Measurements from ENCODE around the gene ZNF429.
"Not testable (repeated sequence)": the region's sequence is repeated elsewhere in the genome, so short reads cannot be mapped to it uniquely, and the experiment has no call there.

ZNF429 gene

DNA sequence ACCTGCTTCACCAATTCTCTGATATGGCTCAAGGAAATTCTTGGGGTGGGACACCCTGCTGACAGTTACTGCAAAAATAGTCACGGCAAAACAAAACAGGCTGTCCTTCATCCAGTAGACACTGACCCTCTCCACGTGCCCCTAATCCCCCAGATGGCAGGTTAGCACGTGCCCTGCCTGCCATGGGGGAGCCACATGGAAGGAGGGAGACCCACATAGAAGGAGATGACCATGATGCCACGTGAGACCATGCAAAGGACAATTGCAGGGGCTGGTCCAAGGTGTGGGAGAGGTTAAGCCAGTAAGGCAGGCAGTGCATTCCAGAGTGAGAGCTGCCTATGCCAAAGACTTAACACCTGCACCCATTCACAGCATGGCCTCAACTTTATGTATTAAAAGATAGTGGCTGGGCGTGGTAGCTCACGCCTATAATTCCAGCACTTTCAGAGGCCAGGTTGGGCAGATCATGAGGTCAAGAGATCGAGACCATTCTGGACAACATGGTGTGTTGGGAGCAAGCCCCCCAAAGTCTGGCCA is 82.7 kb downstream of the ZNF429 start:
- no peaks in the 10 kb centered on the region for H3K79me2 ChIP-seq (ENCODE audit: control insufficient read depth, insufficient read depth, low read length, unreplicated experiment)
- H3K27me3 ChIP-seq (ENCODE audit: insufficient read depth, low read length), result no peaks in the 10 kb centered on the region; the same call in 1 of the 2 replicates
- no peak overlapping the region for H3K27ac ChIP-seq (ENCODE audit: low read depth, low read length)
- H2AFZ ChIP-seq (ENCODE audit: low read length, unreplicated experiment), result no peak overlapping the region
- H3K36me3 ChIP-seq (ENCODE audit: insufficient read depth, low read length), result no peaks in the 10 kb centered on the region
- no peak overlapping the region for H3K4me3 ChIP-seq (ENCODE audit: low read depth, low read length)
- H3K4me1 ChIP-seq (ENCODE audit: control insufficient read depth, insufficient read depth, low read length, unreplicated experiment), result no peaks in the 10 kb centered on the region

DNA sequence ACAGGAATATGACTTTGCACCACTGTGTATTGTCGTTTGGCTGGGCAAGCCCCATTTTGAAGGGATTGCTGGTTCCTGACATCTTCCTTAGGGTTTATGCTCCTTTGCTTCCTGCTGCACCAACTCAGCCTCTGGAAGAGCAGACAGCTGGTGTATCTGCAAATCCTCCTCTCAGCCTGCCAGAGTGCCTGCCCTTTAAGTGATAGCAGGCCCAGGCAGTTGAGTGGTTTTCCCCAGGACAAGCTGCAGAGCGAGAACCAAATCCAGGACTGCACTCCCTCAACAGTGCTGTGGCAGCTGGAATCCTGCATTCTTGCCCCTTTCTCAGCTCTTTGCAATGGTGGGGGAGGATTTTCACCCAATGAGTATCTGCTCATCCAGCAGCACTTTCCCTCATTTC is 85.5 kb downstream of the ZNF429 start:
- Histone ChIP-seq H3K4me3 (ENCODE audit: low read depth, low read length) (no peak overlapping the region), H3K27me3 (ENCODE audit: insufficient read depth, low read length) (no peaks in the 10 kb centered on the region; the same call in 1 of the 2 replicates), H3K27ac (ENCODE audit: low read depth, low read length) (no peak overlapping the region), H3K4me1 (ENCODE audit: control insufficient read depth, insufficient read depth, low read length, unreplicated experiment) (no peaks in the 10 kb centered on the region), H3K79me2 (ENCODE audit: control insufficient read depth, insufficient read depth, low read length, unreplicated experiment) (no peaks in the 10 kb centered on the region), H3K36me3 (ENCODE audit: insufficient read depth, low read length) (no peaks in the 10 kb centered on the region), H2AFZ (ENCODE audit: low read length, unreplicated experiment) (no peak overlapping the region)

- H3K36me3 ChIP-seq (ENCODE audit: insufficient read depth, low read length), result no peaks in the 10 kb centered on the region
- no peaks in the 10 kb centered on the region for H3K4me1 ChIP-seq (ENCODE audit: control insufficient read depth, insufficient read depth, low read length, unreplicated experiment)
- no peak overlapping the region for H2AFZ ChIP-seq (ENCODE audit: low read length, unreplicated experiment)
- H3K27ac ChIP-seq (ENCODE audit: low read depth, low read length), result no peak overlapping the region
- no peak overlapping the region for H3K4me3 ChIP-seq (ENCODE audit: low read depth, low read length)
- no peaks in the 10 kb centered on the region for H3K79me2 ChIP-seq (ENCODE audit: control insufficient read depth, insufficient read depth, low read length, unreplicated experiment)
- no peaks in the 10 kb centered on the region for H3K27me3 ChIP-seq (ENCODE audit: insufficient read depth, low read length)
These were observed 87.6 kb downstream of the ZNF429 start for GRCh38 chr19:21593008-21593481.

GRCh38 chr19:21593502-21593901 is 88.1 kb downstream of the ZNF429 start:
- H3K36me3 ChIP-seq (ENCODE audit: insufficient read depth, low read length), result no peaks in the 10 kb centered on the region
- H3K79me2 ChIP-seq (ENCODE audit: control insufficient read depth, insufficient read depth, low read length, unreplicated experiment), result no peaks in the 10 kb centered on the region
- no peak overlapping the region for H2AFZ ChIP-seq (ENCODE audit: low read length, unreplicated experiment)
- no peak overlapping the region for H3K4me3 ChIP-seq (ENCODE audit: low read depth, low read length)
- H3K4me1 ChIP-seq (ENCODE audit: control insufficient read depth, insufficient read depth, low read length, unreplicated experiment), result no peaks in the 10 kb centered on the region
- H3K27ac ChIP-seq (ENCODE audit: low read depth, low read length), result no peak overlapping the region
- no peaks in the 10 kb centered on the region for H3K27me3 ChIP-seq (ENCODE audit: insufficient read depth, low read length)

DNA sequence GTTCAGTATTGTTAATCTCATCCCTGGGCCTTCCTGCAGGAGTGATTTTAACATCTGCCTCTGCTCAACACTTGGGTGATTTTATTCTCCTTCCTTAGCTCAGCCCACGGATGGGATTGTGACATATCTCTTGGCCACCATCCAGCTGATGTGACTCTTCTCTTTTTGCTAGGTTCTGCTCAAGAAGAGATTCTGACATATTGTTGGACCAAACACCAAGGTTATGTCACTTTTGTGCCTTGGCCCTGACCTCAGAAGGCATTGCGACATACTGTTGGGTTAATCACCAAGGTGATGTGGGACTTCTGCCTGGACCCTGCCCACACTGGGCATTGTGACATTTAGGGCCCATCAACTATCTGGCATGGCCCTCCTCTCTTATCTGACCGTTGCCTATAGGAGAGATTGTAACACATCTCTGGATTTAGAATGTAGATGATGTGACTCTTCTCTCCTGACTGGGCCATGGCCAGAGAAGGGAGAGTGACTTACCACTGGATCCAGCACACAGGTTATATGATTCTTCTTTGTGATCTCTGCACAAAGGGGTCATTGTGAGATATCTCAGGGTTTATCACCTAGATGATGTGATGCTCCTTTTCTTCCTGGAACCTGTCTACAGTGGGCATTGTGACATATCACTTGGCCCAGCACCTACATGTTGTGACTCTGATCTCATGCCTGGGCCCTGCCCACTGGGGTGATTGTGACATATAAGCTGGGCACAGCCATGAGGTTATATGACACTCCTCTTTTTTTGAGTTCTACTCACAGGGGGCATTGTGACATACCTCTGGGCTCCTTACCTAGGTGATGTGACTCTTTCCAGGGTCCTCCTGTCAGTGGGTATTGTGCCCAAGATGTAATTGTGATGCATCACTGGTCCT is 88.8 kb downstream of the ZNF429 start:
- no peak overlapping the region for H3K27ac ChIP-seq (ENCODE audit: low read depth, low read length)
- H3K79me2 ChIP-seq (ENCODE audit: control insufficient read depth, insufficient read depth, low read length, unreplicated experiment), result no peaks in the 10 kb centered on the region
- no peak overlapping the region for H2AFZ ChIP-seq (ENCODE audit: low read length, unreplicated experiment)

GRCh38 chr19:21595185-21595584 is 89.8 kb downstream of the ZNF429 start:
- no peaks in the 10 kb centered on the region for H3K36me3 ChIP-seq (ENCODE audit: insufficient read depth, low read length)
- H3K4me1 ChIP-seq (ENCODE audit: control insufficient read depth, insufficient read depth, low read length, unreplicated experiment), result no peaks in the 10 kb centered on the region
- no peaks in the 10 kb centered on the region for H3K27me3 ChIP-seq (ENCODE audit: insufficient read depth, low read length)
- no peak overlapping the region for H3K4me3 ChIP-seq (ENCODE audit: low read depth, low read length)
- no peaks in the 10 kb centered on the region for H3K79me2 ChIP-seq (ENCODE audit: control insufficient read depth, insufficient read depth, low read length, unreplicated experiment)
- no peak overlapping the region for H2AFZ ChIP-seq (ENCODE audit: low read length, unreplicated experiment)
- no peak overlapping the region for H3K27ac ChIP-seq (ENCODE audit: low read depth, low read length)

More for the DNA sequence above, 88.8 kb downstream of the ZNF429 start:
- no peaks in the 10 kb centered on the region for H3K4me1 ChIP-seq (ENCODE audit: control insufficient read depth, insufficient read depth, low read length, unreplicated experiment)
- no peaks in the 10 kb centered on the region for H3K36me3 ChIP-seq (ENCODE audit: insufficient read depth, low read length)
- no peaks in the 10 kb centered on the region for H3K27me3 ChIP-seq (ENCODE audit: insufficient read depth, low read length)
- no peak overlapping the region for H3K4me3 ChIP-seq (ENCODE audit: low read depth, low read length)

DNA sequence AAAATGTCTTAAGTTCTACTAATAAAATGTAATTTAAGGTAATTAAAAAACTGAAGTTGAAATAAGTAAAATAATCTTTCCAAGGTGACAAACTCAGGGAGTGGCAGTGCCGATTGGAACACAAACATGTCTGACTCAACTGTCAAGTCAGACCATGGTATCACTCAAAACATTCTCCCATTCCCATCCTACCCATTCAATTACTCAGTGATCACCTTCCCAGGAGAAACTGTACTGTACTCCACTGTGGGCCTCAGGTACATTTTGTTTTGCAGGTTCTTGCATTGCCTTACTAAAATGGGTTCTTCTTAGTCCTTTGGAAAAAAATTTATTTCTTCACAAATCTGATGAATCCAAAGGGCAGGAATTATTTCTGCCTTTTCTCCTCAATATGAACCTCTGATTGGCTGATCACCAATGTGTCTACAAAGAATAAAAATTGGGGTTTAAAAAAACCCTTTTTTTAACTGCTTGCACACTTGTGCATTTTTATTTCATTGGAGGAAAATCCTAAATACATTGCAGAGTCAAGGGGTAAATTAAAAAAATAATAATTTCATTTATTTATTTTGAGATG is 96.8 kb downstream of the ZNF429 start:
- Histone ChIP-seq H3K4me1 (ENCODE audit: control insufficient read depth, insufficient read depth, low read length, unreplicated experiment) (no peaks in the 10 kb centered on the region), H3K36me3 (ENCODE audit: insufficient read depth, low read length) (no peaks in the 10 kb centered on the region), H3K4me3 (ENCODE audit: low read depth, low read length) (no peak overlapping the region), H3K79me2 (ENCODE audit: control insufficient read depth, insufficient read depth, low read length, unreplicated experiment) (no peaks in the 10 kb centered on the region), H3K27me3 (ENCODE audit: insufficient read depth, low read length) (no peaks in the 10 kb centered on the region), H2AFZ (ENCODE audit: low read length, unreplicated experiment) (no peak overlapping the region), H3K27ac (ENCODE audit: low read depth, low read length) (no peak overlapping the region)

- H3K36me3 ChIP-seq (ENCODE audit: insufficient read depth, low read length); H2AFZ ChIP-seq (ENCODE audit: low read length, unreplicated experiment); H3K79me2 ChIP-seq (ENCODE audit: control insufficient read depth, insufficient read depth, low read length, unreplicated experiment); H3K4me3 ChIP-seq (ENCODE audit: low read depth, low read length); H3K27ac ChIP-seq (ENCODE audit: low read depth, low read length); H3K27me3 ChIP-seq (ENCODE audit: insufficient read depth, low read length); H3K4me1 ChIP-seq (ENCODE audit: control insufficient read depth, insufficient read depth, low read length, unreplicated experiment): not testable (repeated sequence)
These were observed 97.4 kb downstream of the ZNF429 start for GRCh38 chr19:21602659-21603430.

- Histone ChIP-seq H3K36me3 (ENCODE audit: insufficient read depth, low read length) (no peaks in the 10 kb centered on the region), H3K4me1 (ENCODE audit: control insufficient read depth, insufficient read depth, low read length, unreplicated experiment) (no peaks in the 10 kb centered on the region), H3K27me3 (ENCODE audit: insufficient read depth, low read length) (no peaks in the 10 kb centered on the region), H3K4me3 (ENCODE audit: low read depth, low read length) (peak overlapping the region; percentile 83), H3K27ac (ENCODE audit: low read depth, low read length) (no peak overlapping the region), H2AFZ (ENCODE audit: low read length, unreplicated experiment) (peak overlapping the region; percentile 89), H3K79me2 (ENCODE audit: control insufficient read depth, insufficient read depth, low read length, unreplicated experiment) (no peaks in the 10 kb centered on the region)
These were observed 98.2 kb downstream of the ZNF429 start for GRCh38 chr19:21603431-21604231.

Data from ACC112 (cell line).